ENCODE data around the gene CLSTN2. TPM values are rescaled to one million over a fixed set of nuclear protein-coding genes. Genes with fewer than 3 reads are reported as not detected.

Gene CLSTN2
- total RNA-seq, 1 donor from 2014 or later: 11.8 TPM

GRCh38 chr3:140456974-140457373 lies 522.0 kb downstream of the CLSTN2 start:
- no peak for FAIRE-seq
- DNase-seq (ENCODE audit: low spot score in 2 of 2): no peak

GRCh38 chr3:140459462-140459861 lies 524.5 kb downstream of the CLSTN2 start:
- FAIRE-seq (no peak), DNase-seq (ENCODE audit: low spot score in 2 of 2) (no peak)

GRCh38 chr3:140461250-140461649 lies 526.3 kb downstream of the CLSTN2 start:
- DNase-seq (ENCODE audit: low spot score in 2 of 2) (no peak), FAIRE-seq (no peak)

GRCh38 chr3:140463355-140463754 lies 528.4 kb downstream of the CLSTN2 start:
- no peak for DNase-seq (ENCODE audit: low spot score in 2 of 2)
- no peak for FAIRE-seq

GRCh38 chr3:140465988-140466387 lies 531.0 kb downstream of the CLSTN2 start:
- no peak for DNase-seq (ENCODE audit: low spot score in 2 of 2)
- no peak for FAIRE-seq

- DNase-seq (ENCODE audit: low spot score in 2 of 2) (no peak), FAIRE-seq (no peak)
Observed at GRCh38 chr3:140466535-140466934, 531.5 kb downstream of the CLSTN2 start.

- DNase-seq (ENCODE audit: low spot score in 2 of 2): no peak
- no peak for FAIRE-seq
Observed at GRCh38 chr3:140467104-140467577, 532.2 kb downstream of the CLSTN2 start.

- DNase-seq (ENCODE audit: low spot score in 2 of 2) (no peak), FAIRE-seq (no peak)
Observed at GRCh38 chr3:140467796-140468315, 532.9 kb downstream of the CLSTN2 start.

GRCh38 chr3:140468407-140468806 lies 533.4 kb downstream of the CLSTN2 start:
- DNase-seq (ENCODE audit: low spot score in 2 of 2): no peak
- FAIRE-seq: no peak

- FAIRE-seq: no peak
- DNase-seq (ENCODE audit: low spot score in 2 of 2): no peak
Observed at GRCh38 chr3:140469491-140469890, 534.5 kb downstream of the CLSTN2 start.

- FAIRE-seq: no peak
- DNase-seq (ENCODE audit: low spot score in 2 of 2): no peak
Observed at GRCh38 chr3:140470211-140470610, 535.2 kb downstream of the CLSTN2 start.

GRCh38 chr3:140470962-140471361 lies 536.0 kb downstream of the CLSTN2 start:
- FAIRE-seq (no peak), DNase-seq (ENCODE audit: low spot score in 2 of 2) (no peak)

- no peak for DNase-seq (ENCODE audit: low spot score in 2 of 2)
- no peak for FAIRE-seq
Observed at GRCh38 chr3:140472306-140473020, 537.5 kb downstream of the CLSTN2 start.

GRCh38 chr3:140487566-140487965 lies 552.6 kb downstream of the CLSTN2 start:
- no peak for FAIRE-seq

GRCh38 chr3:140493271-140493670 lies 558.3 kb downstream of the CLSTN2 start:
- DNase-seq (ENCODE audit: low spot score in 2 of 2) (no peak), FAIRE-seq (no peak)

More at GRCh38 chr3:140487566-140487965, 552.6 kb downstream of the CLSTN2 start:
- DNase-seq (ENCODE audit: low spot score in 2 of 2): no peak

- FAIRE-seq (no peak), DNase-seq (ENCODE audit: low spot score in 2 of 2) (no peak)
Observed at GRCh38 chr3:140494970-140495369, 560.0 kb downstream of the CLSTN2 start.

GRCh38 chr3:140497331-140497730 lies 562.3 kb downstream of the CLSTN2 start:
- FAIRE-seq (no peak), DNase-seq (ENCODE audit: low spot score in 2 of 2) (no peak)

GRCh38 chr3:140499114-140499757 lies 564.3 kb downstream of the CLSTN2 start:
- FAIRE-seq (no peak), DNase-seq (ENCODE audit: low spot score in 2 of 2) (no peak)

- FAIRE-seq (no peak), DNase-seq (ENCODE audit: low spot score in 2 of 2) (no peak)
Observed at GRCh38 chr3:140500473-140500872, 565.5 kb downstream of the CLSTN2 start.

- no peak for FAIRE-seq
- DNase-seq (ENCODE audit: low spot score in 2 of 2): no peak
Observed at GRCh38 chr3:140501061-140501769, 566.2 kb downstream of the CLSTN2 start.

- DNase-seq (ENCODE audit: low spot score in 2 of 2) (no peak), FAIRE-seq (no peak)
Observed at GRCh38 chr3:140501770-140502364, 566.9 kb downstream of the CLSTN2 start.
